B cell (primary cell): Measurements from ENCODE around the gene PIGT.

Experiments
- EZH2 ChIP-seq: IDR thresholded peaks from 2 replicates; pipeline ENCODE4 v1.6.1; 2012; ENCODE audit warnings: borderline replicate concordance, low read depth, mild to moderate bottlenecking, moderate library complexity, low read length; ENCODE audit not compliant: insufficient read depth, poor library complexity, severe bottlenecking
- TF ChIP-seq, protein P1 (sequence below): fragments of 200-600 bp; IDR thresholded peaks from one replicate; pipeline ENCODE4 v1.8.0; 2022; ENCODE audit warnings: antibody characterized with exemption, mild to moderate bottlenecking

DNA sequence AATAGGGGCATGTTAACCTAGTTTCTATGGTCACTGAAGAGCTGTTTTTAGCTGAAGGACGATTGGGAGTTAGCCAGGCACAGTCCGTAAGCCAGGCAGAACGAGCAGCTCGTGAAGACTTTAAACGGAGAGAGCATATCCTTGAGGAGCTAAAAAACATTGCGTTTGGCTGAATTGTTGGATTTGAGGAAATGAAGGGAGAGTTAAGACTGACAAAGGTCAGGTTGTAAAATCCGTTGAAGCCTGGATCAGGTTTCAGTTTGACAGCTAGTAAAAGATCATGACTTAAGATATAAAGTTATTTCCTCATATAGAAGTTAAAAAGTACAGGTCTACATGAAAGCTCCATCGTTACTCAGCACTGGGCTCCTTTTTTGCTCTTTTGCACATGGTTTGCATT, 5.1 kb upstream of the PIGT start:
- TF ChIP-seq, protein P1, sequence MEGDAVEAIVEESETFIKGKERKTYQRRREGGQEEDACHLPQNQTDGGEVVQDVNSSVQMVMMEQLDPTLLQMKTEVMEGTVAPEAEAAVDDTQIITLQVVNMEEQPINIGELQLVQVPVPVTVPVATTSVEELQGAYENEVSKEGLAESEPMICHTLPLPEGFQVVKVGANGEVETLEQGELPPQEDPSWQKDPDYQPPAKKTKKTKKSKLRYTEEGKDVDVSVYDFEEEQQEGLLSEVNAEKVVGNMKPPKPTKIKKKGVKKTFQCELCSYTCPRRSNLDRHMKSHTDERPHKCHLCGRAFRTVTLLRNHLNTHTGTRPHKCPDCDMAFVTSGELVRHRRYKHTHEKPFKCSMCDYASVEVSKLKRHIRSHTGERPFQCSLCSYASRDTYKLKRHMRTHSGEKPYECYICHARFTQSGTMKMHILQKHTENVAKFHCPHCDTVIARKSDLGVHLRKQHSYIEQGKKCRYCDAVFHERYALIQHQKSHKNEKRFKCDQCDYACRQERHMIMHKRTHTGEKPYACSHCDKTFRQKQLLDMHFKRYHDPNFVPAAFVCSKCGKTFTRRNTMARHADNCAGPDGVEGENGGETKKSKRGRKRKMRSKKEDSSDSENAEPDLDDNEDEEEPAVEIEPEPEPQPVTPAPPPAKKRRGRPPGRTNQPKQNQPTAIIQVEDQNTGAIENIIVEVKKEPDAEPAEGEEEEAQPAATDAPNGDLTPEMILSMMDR = no peak
- no peak for TF ChIP-seq EZH2
